Measurements from ENCODE around the gene AQP6.

AQP6 gene

GRCh38 chr12:49943625-49943960 lies 29.2 kb upstream of the AQP6 start:
- TF ChIP-seq CTCF (IDR thresholded peaks at IDR 0.05; ENCODE audit: borderline replicate concordance, insufficient read depth, low read depth, low read length), result no peak

GRCh38 chr12:49944046-49944445 lies 28.7 kb upstream of the AQP6 start:
- H3K4me3 ChIP-seq (ENCODE audit: low read depth, low read length), result no peak overlapping the region
- no peak for TF ChIP-seq CTCF (IDR thresholded peaks at IDR 0.05; ENCODE audit: borderline replicate concordance, insufficient read depth, low read depth, low read length)

More at GRCh38 chr12:49943625-49943960, 29.2 kb upstream of the AQP6 start:
- no peak overlapping the region for H3K4me3 ChIP-seq (ENCODE audit: low read depth, low read length)

DNA sequence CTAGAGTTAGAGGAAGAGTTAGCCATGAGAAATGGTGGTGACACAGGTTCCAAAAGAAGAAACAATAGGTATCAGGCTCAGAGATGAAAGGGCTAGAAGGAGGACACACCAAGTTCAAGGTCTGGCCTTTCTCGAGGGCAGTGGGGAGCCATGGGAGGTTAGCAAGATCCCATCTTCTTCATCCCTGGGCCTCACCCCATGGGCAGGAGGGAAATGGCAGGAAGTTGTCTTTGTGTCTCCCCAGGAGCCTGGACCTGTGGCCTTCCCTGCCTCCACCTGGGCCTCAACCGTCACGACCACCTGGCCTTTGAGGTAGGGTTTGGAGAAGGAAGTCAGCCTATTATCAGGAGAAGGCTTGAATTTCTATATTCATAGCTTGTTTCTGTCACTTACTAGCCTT lies 28.0 kb upstream of the AQP6 start:
- no peak for TF ChIP-seq CTCF (IDR thresholded peaks at IDR 0.05; ENCODE audit: borderline replicate concordance, insufficient read depth, low read depth, low read length)
- no peak overlapping the region for H3K4me3 ChIP-seq (ENCODE audit: low read depth, low read length)

- no peak overlapping the region for H3K4me3 ChIP-seq (ENCODE audit: low read depth, low read length)
- peak; percentile 96 for TF ChIP-seq CTCF (IDR thresholded peaks at IDR 0.05; ENCODE audit: borderline replicate concordance, insufficient read depth, low read depth, low read length)
Measured at GRCh38 chr12:49945394-49946080, 27.2 kb upstream of the AQP6 start.

DNA sequence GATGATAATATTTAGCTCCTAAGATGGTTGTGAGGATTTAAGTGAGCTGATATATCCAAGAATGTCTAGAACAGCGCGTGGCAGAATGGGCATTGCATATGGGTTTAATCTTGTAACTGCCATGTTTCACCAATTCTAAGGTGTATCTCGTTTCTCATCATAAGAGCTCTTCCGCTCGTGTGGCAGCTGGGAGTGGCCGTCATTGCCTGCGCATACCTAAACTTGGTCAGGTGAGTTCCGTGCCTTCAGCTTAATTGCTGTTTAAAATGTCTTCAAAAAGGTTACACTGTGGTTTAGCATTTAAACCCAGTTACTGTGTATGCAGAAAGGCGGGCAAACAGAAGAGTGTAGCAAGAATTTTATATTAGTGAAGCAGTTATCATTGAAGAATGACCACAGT lies 26.7 kb upstream of the AQP6 start:
- no peak overlapping the region for H3K4me3 ChIP-seq (ENCODE audit: low read depth, low read length)
- TF ChIP-seq CTCF (IDR thresholded peaks at IDR 0.05; ENCODE audit: borderline replicate concordance, insufficient read depth, low read depth, low read length), result no peak

- H3K4me3 ChIP-seq (ENCODE audit: low read depth, low read length), result no peak overlapping the region
- no peak for TF ChIP-seq CTCF (IDR thresholded peaks at IDR 0.05; ENCODE audit: borderline replicate concordance, insufficient read depth, low read depth, low read length)
Measured at GRCh38 chr12:49946497-49946896, 26.2 kb upstream of the AQP6 start.

GRCh38 chr12:49947593-49948226 lies 25.0 kb upstream of the AQP6 start:
- no peak for TF ChIP-seq CTCF (IDR thresholded peaks at IDR 0.05; ENCODE audit: borderline replicate concordance, insufficient read depth, low read depth, low read length)
- no peak overlapping the region for H3K4me3 ChIP-seq (ENCODE audit: low read depth, low read length)
